Astrocyte of the spinal cord (primary cell): Measurements from ENCODE around the gene SP100.

Source experiments
- DNase-seq: peaks from one replicate; pipeline ENCODE4 v3.0.0; 2011; ENCODE audit warnings: low read depth, low spot score
- H3K4me3 ChIP-seq: 2 replicates; pipeline ENCODE4 v1.5.1; 2011; ENCODE audit warnings: low read depth, mild to moderate bottlenecking, low read length, moderate library complexity
- in situ Hi-C: cut with HindIII; loops from 2 replicates; pipeline ENCODE4 v1.10.0; 2017; ENCODE audit warnings: low sequenced_read_pairs
- TF ChIP-seq, protein P1 (sequence below): IDR thresholded peaks from 2 replicates; pipeline ENCODE4 v1.5.1; 2012; ENCODE audit warnings: low read depth, mild to moderate bottlenecking, low read length, inconsistent platforms

Gene SP100

DNA sequence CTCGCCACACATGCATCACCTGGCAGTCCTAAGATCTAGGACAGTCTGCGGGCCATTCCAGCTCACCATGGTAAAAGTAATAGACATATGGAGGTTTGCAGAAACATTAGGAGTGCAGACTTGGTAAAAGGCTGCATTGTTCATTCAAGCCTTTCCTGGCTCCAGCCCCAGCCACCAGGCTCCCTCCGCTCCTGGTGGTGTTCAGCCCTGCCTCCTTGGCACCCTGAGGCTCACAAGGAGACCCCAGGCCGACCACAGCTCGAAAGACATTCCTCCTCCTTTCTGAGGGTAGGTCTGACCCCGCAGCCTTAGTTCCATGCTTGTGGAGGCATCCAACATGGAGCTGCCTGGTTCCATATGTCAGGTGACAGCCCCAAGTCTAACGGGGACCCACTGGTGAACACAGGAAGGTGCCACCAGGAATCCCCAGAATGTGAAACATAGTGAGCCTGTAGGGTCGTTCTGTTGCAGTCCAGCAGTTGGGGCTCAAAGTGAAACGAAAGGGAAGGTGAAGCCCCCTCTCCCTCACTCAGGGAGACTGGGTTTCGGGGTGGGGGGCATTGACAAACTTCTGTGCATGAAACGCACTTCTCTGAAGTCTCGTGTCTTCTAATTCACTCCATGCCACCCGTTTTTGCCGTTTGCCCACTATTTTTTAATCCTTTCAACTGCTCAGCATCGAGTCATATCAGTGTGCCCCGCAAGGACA lies 5.0 kb upstream of the SP100 start:
- TF ChIP-seq, protein P1, sequence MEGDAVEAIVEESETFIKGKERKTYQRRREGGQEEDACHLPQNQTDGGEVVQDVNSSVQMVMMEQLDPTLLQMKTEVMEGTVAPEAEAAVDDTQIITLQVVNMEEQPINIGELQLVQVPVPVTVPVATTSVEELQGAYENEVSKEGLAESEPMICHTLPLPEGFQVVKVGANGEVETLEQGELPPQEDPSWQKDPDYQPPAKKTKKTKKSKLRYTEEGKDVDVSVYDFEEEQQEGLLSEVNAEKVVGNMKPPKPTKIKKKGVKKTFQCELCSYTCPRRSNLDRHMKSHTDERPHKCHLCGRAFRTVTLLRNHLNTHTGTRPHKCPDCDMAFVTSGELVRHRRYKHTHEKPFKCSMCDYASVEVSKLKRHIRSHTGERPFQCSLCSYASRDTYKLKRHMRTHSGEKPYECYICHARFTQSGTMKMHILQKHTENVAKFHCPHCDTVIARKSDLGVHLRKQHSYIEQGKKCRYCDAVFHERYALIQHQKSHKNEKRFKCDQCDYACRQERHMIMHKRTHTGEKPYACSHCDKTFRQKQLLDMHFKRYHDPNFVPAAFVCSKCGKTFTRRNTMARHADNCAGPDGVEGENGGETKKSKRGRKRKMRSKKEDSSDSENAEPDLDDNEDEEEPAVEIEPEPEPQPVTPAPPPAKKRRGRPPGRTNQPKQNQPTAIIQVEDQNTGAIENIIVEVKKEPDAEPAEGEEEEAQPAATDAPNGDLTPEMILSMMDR = no peak
- H3K4me3 ChIP-seq = peak overlapping the region; percentile 61
- in situ Hi-C loops = no loop called here
- no peak for DNase-seq

DNA sequence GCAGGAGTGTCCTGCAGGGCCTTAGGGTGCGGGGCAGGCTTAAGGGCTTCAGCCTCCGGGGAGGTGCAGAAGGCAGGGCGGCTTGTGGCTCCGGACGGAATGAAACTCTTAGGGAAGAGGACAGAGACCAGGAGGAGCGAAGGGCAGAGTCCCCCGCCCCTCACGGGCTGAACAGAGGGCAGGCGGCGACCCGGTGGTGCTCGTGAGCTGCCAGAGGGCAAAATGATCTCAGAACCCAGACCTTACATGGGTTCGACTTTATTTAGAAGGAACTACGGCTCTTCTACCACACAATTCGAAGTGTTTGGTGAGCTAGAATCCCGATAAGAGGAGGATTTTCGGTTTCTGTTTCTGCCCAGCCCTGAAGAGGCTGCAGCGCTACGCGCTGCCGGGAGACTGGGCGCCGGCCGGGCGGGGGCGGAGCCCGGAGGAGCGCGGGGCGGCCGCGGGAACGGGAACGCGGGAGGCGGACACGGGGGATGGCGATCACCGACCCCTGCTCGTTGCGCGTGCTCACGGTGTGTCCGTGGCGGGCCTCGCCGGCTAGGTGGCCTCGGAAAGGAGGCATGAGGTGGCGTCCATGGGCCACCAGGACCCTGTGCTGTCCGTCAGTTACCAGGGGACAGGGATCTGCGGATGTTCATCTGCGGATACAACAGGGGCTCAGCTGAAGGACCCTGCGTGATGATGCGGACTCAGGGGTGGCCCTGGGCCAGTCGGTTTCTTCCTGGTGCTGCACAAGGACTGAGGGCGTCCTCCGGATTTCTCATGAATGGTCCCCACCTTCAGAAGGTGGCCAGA lies 4.2 kb upstream of the SP100 start:
- peak; percentile 68 for DNase-seq
- H3K4me3 ChIP-seq = peak overlapping the region; percentile 61
- in situ Hi-C loops = no loop called here
- TF ChIP-seq, protein P1 = no peak

DNA sequence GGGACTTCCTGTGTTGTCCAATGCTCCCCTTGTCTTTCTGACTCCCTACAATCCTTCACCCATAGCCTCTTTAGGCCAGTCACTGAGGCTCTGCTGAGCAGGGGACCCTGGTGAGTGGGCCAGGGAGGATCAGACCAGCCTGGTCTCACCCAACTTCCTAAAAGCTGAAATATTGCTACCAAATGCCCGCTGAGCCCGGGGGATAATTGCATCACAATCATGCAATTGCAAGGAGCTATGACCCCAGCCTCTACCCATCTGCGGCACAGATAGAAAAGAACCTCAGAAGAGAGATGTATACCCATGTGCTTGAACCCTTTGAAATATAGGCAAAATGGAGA lies 3.7 kb upstream of the SP100 start:
- no peak for DNase-seq
- in situ Hi-C loops = no loop called here
- TF ChIP-seq, protein P1 = no peak
- peak overlapping the region; percentile 61 for H3K4me3 ChIP-seq

DNA sequence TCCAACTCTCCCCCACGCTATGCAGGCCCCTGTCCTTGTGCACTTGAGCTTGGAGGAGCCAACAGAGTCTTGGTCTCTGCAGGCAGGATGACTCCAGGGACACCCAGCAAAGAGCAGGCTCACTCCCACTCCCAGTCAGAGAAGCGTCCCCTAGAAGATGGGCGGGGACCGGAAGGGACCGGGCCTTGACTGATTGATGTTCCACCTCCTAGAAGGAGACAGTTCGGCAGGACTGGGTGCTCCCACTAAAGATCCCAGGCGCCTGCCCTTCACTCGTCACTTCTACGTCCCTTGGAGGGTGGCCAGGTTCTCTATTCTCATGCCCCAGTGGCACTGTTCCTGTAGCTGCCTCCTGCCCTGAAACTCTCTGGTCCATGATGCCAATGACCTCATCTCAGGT lies 3.2 kb upstream of the SP100 start:
- H3K4me3 ChIP-seq = no peak overlapping the region
- in situ Hi-C loops = no loop called here
- TF ChIP-seq, protein P1 = no peak
- DNase-seq = no peak

DNA sequence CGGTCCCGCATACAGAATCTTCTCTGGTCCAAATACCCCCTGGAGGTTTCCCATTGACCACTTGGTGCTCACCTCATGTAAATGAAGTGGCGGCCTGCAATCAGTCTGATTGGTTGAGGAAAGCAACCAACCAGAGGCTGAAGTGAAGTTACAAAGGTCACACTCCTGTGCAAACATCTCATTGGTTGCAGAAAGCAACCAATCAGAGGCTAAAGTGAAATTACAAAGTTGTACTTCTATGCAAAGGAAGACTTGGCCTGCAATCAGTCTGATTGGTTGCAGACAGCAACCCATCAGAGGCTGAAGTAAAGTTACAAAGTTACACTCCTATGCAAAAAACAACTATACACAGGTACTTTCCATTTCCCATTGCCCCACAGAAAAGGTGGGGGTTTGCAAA lies 2.5 kb upstream of the SP100 start:
- no peak for DNase-seq
- in situ Hi-C loops = no loop called here
- no peak overlapping the region for H3K4me3 ChIP-seq
- TF ChIP-seq, protein P1 = no peak

DNA sequence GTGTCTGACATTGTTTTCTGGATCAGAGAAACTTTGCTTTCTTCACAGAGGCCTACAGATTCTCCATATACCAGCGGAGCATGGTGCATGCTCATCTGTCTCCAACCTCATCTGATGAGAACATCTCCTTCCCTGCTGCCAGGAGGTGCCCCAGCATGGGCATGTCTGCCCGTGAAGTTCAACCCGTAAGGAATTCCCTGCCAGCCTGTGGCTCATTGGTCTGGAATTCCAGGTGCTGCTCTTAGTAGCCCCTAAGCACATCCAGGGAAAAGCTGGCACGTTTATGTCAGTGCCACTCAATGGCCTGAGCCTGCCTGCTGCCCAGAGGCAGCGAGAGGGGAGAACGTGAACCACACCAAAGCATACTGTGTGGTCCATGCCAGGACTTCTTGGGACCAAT lies 1.7 kb upstream of the SP100 start:
- no peak overlapping the region for H3K4me3 ChIP-seq
- in situ Hi-C loops = no loop called here
- no peak for DNase-seq
- TF ChIP-seq, protein P1 = no peak
